ENCODE measurements around the gene USP19.

DNA sequence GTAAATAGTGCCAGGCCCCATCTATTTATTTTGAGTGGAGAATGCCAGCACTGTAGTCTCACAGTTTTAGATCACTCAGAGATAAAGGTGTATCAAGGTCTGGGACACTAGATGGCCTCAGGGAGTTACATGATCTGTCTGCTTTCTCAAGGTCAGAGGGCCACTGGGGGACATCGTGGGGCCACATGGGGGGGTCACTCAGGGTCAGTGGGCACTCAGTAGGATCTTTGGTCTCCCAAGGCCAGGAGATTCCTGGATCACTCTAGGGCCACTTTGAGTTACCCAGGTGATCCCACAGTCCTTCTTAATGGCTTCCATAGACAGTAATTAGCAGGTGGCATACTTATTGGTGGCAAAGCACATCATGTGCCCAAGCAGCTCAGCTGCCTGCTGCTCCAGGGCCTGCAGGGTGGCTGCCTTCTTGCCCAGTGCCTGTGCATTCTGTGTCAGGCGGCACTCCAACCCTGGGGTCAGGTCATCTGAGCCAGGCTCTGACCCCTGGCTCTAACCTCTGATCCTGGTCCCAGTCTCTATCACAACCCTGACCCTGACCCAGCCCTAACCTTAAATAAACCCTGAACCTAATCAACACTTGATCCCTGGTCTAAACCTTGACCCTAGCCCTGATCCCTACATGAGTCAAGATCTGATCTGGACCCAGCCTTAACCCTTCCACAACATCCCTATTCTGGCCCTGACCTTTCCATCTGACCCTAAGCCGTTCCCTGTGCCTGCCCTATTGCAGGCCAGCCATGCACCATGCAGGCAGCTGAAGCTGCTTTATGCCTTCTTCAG is 14.0 kb upstream of the USP19 start:
- TF ChIP-seq CTCF (IDR thresholded peaks at IDR 0.05 in 8 of 11, conservative IDR thresholded peaks at IDR 0.05 in 3 of 11), result no peak
- TF ChIP-seq POLR2A (IDR thresholded peaks at IDR 0.05), result no peak
